Nephron progenitor cell (in vitro differentiated cells): Measurements from ENCODE around the gene NAALADL2.
"Not testable (repeated sequence)": the region's sequence is repeated elsewhere in the genome, so short reads cannot be mapped to it uniquely, and the experiment has no call there.

ENCODE experiments used
- DNase-seq: peaks from one replicate; pipeline ENCODE4 v3.0.0; 2021
- H3K27ac Mint-ChIP-seq: 2 replicates; pipeline ENCODE4 v1.8.0; 2021; ENCODE audit warnings: mild to moderate bottlenecking, moderate library complexity, mixed read lengths
- H3K27me3 Mint-ChIP-seq: 2 replicates; pipeline ENCODE4 v1.8.0; 2021; ENCODE audit warnings: mild to moderate bottlenecking, low read depth, mixed read lengths; ENCODE audit not compliant: poor library complexity
- H3K36me3 Mint-ChIP-seq: 2 replicates; pipeline ENCODE4 v1.8.0; 2021; ENCODE audit warnings: low read depth, mixed read lengths
- H3K4me1 Mint-ChIP-seq: 2 replicates; pipeline ENCODE4 v1.8.0; 2021; ENCODE audit warnings: mixed read lengths
- H3K4me3 Mint-ChIP-seq: 2 replicates; pipeline ENCODE4 v1.8.0; 2021; ENCODE audit warnings: mild to moderate bottlenecking, moderate library complexity, mixed read lengths
- H3K9me3 Mint-ChIP-seq: 2 replicates; pipeline ENCODE4 v1.8.0; 2021; ENCODE audit warnings: mild to moderate bottlenecking, moderate library complexity, mixed read lengths
- CTCF ChIP-seq: fragments of 200-600 bp; sonication (generic); IDR thresholded peaks from 2 replicates; pipeline ENCODE4 v1.5.0; 2021; ENCODE audit warnings: antibody characterized with exemption

The NAALADL2 gene

GRCh38 chr3:175159202-175159601 is 300.1 kb downstream of the NAALADL2 start:
- Mint-ChIP-seq H3K36me3 (no peaks in the 10 kb centered on the region), H3K27me3 (no peaks in the 10 kb centered on the region), H3K27ac (no peak overlapping the region), H3K4me3 (no peak overlapping the region), H3K4me1 (peaks cover 6% of the 10 kb centered on the region), H3K9me3 (no peaks in the 10 kb centered on the region)
- DNase-seq, result no peak
- TF ChIP-seq CTCF, result no peak

- Mint-ChIP-seq H3K36me3 (no peaks in the 10 kb centered on the region), H3K27ac (no peak overlapping the region), H3K9me3 (no peaks in the 10 kb centered on the region), H3K4me3 (no peak overlapping the region), H3K4me1 (peaks cover 6% of the 10 kb centered on the region), H3K27me3 (no peaks in the 10 kb centered on the region)
- no peak for DNase-seq
- no peak for TF ChIP-seq CTCF
These were observed 302.2 kb downstream of the NAALADL2 start for GRCh38 chr3:175161291-175161690.

GRCh38 chr3:175163686-175164085 is 304.6 kb downstream of the NAALADL2 start:
- Mint-ChIP-seq H3K9me3 (no peaks in the 10 kb centered on the region), H3K4me3 (no peak overlapping the region), H3K27me3 (no peaks in the 10 kb centered on the region), H3K27ac (no peak overlapping the region), H3K36me3 (no peaks in the 10 kb centered on the region), H3K4me1 (peaks cover 6% of the 10 kb centered on the region)
- TF ChIP-seq CTCF, result no peak
- no peak for DNase-seq

GRCh38 chr3:175173117-175173516 is 314.0 kb downstream of the NAALADL2 start:
- not testable (repeated sequence) for H3K4me1 Mint-ChIP-seq, H3K27ac Mint-ChIP-seq, H3K36me3 Mint-ChIP-seq, H3K27me3 Mint-ChIP-seq, H3K4me3 Mint-ChIP-seq, H3K9me3 Mint-ChIP-seq, DNase-seq

- H3K27ac Mint-ChIP-seq, result no peak overlapping the region
- TF ChIP-seq CTCF, result no peak
These were observed 317.4 kb downstream of the NAALADL2 start for GRCh38 chr3:175176556-175176955.

GRCh38 chr3:175179055-175179454 is 319.9 kb downstream of the NAALADL2 start:
- no peak for TF ChIP-seq CTCF
- H3K27ac Mint-ChIP-seq, result no peak overlapping the region
- H3K4me3 Mint-ChIP-seq, result no peak overlapping the region
- no peaks in the 10 kb centered on the region for H3K9me3 Mint-ChIP-seq
- no peaks in the 10 kb centered on the region for H3K4me1 Mint-ChIP-seq
- no peaks in the 10 kb centered on the region for H3K36me3 Mint-ChIP-seq
- H3K27me3 Mint-ChIP-seq, result no peaks in the 10 kb centered on the region
- no peak for DNase-seq

More at GRCh38 chr3:175176556-175176955, 317.4 kb downstream of the NAALADL2 start:
- Mint-ChIP-seq H3K4me1 (no peaks in the 10 kb centered on the region), H3K9me3 (no peaks in the 10 kb centered on the region), H3K36me3 (no peaks in the 10 kb centered on the region), H3K4me3 (no peak overlapping the region), H3K27me3 (peaks cover 3% of the 10 kb centered on the region)
- no peak for DNase-seq
